SKM-1 (cell line): ENCODE data around the gene MYCN.
"Not testable (repeated sequence)": the region's sequence is repeated elsewhere in the genome, so short reads cannot be mapped to it uniquely, and the experiment has no call there.

Experiments
- DNase-seq: peaks from one replicate; lab custom pipeline; 2025; ENCODE audit not compliant: unreplicated experiment; lab: John Stamatoyannopoulos, UW

Gene MYCN

DNA sequence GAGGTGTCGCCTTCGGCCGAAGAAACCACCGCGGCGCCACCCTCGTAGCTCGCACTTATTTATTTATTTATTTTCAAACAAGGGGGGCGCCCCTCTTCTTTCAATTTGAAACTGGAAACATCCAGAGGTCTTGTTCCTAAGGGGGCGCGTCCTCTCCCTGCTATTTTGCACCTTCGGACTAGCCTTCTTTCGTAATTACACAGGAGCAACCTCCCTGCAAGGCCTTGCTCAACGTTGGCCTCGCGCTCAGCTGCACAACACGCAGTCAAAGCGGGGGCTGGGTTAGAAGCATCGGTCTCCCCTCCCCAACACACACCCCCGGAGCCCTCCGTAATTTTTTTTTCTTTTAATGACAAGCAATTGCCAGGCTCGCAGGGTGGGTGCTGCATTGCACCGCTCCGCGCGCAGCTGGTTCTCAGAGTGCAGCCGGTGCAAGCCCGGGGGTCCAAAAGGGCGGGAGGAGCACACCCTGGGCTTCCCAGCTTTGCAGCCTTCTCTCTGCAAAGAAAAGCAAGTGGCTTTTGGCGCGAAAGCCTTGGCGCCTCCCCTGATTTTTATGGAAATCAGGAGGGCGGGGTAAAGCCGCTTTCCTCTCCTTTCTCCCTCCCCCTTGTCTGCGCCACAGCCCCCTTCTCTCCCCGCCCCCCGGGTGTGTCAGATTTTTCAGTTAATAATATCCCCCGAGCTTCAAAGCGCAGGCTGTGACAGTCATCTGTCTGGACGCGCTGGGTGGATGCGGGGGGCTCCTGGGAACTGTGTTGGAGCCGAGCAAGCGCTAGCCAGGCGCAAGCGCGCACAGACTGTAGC, at the start of gene MYCN:
TSS of gene MYCN (plus strand) at position 697 of the 807 bp plus-strand sequence. CDS start 1,515 bp downstream, outside the sequence.
- peak; percentile 46 for DNase-seq

DNA sequence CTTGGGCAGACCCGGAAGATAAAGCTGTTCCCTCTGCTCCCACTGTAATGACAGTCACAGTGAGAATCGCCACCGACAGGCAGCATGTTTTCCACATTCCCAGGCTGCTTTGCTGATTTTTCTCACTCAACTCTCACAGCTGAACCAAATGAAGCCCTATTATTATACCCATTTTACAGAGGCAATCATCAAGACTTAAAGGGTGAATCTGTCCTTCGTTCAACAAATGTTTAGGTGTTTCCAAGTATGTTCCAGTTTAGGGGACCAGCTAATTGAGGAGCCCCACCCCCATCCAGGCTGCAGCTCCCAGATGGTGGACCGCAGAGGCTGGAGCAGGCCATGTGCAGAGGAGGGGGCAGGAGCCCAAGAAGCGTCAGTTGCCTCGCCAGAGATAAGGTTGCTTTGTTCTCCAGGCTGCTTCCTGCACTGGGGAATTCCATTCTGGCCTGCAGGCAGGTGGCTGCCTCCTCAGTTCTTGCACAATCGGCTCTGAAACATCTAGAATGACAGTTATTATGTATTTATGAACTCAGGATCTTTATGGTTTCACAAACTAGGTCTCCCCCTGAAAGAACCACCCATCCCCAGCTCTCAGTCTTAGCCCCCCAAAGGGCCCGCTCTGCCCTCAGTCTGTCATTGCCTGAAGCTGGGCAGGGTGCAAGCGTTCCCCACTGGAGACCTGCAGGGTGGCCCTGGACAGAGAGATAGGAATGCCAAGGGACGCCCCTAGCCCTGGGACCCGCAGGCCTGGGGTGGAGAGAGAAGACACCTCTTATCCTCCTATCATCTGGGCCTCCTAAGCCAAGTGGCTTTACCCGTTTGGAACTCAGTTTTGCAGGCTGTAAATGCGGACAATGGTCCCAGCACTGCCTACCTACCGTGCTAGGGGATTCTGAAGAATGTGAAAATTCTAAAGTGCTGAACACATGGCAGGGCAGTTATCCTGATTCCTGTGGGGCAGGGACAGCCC, 49.1 kb upstream of the MYCN start:
- DNase-seq: no peak

DNA sequence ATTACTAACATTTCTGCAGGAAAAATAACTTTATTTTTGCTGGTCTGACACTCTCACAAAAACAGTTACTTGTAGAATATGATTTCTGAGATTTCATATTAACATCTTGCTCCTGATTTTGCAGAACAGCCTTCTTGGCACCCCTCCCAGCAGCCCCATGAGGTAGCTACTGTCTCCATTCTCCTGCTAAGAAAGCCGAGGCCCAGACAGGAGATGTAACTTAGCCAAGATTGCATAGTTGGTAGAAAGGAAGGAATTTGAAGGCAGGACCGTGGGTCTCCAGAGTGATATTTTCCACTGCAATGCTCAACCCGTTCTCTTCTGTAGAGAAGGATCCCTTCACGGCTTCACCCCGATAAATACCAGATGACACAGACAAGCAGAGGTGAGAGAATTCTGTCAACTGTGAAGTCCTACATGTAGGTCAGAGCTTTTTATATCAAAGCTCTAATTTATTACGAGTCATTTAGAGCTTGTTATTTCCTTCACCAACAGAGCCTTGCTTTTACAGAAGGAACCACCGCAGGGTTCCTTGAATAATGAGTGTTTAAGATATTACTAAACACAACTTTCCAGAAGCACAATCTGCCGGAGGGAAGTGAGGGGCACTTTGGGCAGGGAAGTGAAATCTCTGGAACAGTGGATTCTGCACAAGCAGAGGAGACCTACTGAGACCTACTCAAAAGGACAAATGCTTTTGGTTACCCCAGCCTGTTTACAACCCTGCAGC, 48.0 kb upstream of the MYCN start:
- no peak for DNase-seq

DNA sequence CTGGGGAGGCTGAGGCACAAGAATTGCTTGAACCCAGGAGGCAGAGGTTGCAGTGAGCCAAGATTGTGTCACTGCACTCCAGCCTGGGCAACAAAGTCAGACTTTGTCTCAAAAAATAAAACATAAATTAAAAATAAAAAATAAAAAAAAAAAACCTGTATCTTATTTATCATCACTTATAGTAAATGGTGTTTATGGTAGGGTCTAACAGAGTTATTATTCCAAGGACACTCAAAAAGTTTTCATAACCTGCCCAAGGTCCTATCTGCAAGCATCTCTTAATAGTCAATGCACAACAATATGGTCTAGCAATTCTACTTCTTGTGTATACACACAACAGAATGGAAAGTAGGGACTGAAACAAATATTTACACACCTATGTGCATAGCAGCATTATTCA, 47.3 kb upstream of the MYCN start:
- DNase-seq: no peak

DNA sequence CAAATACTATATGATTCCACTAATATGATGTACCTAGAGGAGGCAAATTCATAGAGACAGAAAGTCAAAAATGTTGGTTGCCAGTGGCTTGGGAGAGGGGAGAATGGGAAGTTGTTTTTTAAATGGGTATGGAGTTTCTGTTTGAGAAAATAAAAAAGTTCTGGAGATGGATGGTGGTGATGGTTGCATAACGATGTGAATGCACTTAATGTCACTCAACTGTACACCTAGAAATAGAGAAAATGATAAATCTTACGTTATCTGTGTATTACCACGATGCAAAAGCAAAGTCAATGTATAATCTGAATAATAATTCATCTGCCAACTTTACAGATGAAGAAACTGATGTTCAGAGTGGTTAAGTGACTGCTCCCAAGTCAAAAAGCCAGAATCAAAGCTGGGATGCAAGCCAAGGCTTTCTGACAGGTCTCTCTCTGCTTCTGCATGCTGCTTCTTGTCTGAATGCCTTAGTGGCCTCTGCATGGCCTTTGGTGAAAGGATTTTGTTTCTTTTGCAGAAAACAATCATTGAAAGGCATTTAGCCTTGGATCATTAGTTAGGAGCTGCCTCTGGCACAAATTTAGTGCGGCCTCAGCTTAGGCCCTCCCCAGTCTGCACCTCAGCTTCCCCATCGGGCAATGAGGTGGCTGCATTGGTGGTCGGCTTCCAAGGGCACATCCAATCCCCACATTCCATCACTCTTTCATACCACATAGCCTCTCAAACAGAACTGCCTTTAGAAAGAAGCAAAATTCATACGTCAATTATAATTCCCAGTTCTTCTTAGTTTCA, 46.5 kb upstream of the MYCN start:
- no peak for DNase-seq

DNA sequence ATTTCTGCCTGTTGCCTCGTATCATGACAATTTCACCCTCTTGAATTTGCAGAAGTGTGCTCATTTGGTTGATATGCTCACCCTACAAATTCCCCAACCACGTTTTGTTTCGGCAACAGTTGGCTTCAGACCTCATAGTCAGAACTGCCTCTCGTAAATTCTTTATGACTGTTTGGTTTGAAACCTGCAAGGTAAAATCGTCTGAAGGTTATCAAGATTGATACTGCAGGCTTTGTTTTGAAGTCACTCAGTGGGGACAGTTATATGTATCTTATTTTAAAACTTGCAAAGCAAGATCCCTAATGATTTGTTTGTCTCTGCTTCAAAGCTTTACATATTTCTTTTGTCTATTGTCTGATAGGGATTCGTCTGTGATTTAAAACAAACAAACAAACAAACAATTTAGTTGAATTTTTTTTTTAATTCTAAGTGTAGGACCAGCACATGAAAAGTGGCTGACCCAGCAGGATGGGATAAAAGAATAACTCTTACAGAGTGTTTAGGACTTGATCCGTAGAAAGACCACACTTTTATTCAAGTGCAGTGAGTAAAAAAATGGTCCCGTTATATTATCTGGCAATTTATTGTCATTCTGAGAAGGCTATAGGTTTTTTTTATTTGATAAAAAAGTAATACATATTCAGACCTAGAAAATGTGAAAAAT, 45.7 kb upstream of the MYCN start:
- no peak for DNase-seq

DNA sequence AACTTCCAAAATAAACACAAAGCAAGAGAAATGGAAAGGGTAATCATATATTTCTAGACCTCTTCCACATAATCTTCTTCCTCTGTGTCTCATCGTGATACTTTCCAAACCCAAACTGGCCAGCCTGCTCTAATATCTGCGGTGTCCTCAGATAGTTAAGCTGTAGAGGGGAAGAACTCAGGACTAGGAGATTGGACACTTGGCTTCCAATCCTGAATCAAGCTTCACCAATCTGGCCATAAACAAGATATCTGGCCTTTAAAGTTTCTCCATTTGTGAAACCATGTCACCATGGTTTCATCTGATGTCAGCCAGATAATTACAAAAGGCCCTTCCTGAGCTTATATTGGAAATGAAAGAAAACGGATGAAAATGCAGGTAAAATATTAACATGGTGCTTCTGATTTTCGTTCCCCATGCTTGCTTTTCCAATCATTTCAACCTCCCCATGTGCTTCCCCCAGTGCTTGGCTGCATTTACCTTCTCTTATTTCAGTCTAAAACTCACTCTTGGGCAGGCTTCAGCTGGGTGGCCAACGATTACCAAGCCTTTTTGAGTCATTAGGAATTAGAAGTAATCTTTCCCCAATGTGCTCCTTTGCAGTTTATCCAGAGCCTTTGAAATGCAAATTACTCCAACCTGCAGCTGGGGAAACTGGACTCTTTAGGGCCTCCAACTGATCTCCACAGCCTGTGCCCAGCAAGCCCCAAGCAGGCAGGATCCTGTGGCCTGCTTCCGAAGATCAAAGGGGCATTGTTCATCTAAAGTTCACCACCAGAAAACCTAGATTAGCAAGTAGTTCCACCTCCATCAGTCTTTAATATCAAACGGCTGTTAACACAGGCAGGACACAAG, 44.5 kb upstream of the MYCN start:
- no peak for DNase-seq

DNA sequence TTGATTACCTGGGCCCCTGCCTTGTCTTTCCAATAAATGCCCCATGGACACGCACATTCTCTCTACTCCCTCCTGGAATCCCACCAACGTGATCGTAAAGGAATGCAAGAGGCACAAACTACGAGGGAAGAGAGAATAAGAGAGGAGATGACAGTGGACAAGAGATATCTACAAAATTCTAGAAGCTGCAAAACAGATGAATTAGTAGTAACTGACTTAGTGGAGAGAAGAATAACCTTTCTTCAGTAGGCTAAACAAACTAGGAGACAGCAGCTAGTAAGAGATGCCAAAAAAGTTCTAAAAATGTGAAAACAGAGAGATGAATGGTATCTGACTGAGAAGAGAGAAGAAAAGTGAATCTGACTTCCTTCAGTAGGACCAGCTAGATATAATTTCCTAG, 43.5 kb upstream of the MYCN start:
- no peak for DNase-seq

DNA sequence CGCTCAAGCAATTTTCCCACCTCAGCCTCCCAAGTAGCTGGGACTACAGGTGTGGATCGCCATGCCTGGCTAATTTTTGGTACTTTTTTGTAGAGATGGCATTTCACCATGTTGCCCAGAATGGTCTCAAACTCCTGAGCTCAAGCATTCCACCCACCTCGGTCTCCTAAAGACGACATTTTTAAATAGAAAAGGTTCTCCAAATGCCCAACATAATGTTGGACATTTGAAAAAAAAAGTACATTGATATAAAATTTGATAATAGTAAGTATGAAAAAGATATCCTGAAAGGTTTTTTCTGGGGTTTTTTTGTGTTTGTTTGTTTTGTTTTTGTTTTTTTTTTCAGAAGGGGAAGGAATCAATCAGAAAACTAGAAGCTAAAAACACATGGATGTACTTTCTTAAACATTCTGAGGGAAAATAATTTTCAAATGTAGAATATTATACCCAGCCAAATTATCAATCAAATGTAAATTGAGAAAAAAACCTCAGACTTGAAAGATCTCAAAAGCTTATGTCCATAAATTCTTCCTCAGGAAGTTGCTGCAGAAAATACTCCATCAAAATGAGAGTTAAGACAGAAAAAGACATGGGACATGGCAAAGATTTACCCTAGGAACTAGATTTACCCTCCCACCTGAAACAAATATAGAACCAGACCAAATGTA, 42.8 kb upstream of the MYCN start:
- DNase-seq: no peak

DNA sequence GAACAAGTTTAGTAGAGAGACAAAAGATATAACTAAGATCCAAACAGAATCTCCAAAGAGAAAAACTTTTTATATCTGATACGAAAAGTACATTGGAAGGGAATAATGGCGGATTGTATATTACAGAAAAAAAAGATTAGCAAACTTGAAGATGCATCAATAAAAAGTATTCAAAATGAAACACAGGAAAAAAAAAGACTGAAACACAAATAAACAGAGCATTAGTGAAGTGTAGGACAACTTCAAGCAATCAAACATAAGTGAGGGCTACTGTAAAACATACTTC, 41.1 kb upstream of the MYCN start:
- no peak for DNase-seq

DNA sequence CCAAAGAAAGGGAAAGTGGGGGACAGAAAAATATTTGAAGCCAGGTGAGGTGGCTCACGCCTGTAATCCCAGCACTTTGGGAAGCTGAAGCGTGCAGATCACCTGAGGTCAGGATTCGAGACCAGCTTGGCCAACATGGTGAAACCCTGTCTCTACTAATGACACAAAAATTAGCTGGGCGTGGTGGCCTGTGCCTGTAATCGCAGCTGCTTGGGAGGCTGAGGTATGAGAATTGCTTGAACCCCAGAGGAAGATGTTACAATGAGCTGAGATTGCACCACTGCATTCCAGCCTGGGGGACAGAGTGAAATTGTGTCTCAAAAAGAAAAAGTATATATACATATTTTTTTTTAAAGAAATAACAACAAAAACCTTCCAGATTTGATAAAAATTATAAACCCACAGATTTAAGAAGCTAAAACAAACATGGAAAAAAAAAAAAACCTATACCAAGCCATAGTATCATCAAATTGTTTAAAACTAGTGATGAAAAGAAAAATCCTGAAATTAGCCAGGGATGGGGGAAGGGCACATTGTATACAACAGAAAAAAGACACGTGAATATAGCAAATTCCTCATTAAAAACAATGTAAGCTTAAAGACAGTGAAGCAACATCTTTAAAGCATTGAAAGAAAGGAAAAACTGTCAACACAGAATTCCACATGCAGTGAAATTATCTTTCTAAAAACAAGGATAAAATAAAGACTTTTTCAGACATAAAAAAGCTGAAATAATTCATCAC, 40.4 kb upstream of the MYCN start:
- no peak for DNase-seq

DNA sequence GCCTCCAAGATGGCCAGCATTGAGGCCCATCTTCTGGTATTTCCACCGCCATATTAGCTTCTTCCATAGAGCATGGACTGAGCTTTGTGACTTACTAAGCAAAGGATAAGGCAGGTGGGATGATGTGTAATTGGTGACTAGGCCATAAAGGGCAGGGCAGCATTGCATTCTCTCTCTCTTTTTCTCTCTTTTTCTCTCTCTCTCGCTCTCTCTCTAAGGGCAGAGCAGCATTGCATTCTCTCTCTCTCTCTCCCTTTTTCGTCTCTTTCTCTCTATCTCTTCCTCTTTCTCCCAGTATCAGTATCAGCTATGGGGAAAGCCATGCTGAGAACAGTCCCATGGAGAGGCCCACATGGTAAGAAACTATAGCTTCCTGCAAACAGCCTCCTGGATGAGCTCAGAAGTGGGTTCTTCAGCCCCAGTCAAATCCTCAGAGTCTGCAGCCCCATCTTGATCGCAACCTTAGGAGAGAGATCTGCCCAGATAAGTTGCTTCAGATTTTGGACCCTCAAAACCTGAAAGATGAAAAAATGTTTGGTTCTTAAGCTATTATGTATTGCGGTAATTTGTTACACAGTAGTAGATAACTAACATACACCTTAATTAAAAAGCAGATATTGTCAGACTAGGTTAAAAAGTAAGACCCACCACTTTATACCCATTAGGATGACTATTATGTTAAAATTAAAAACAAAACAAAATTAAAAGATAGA, 39.1 kb upstream of the MYCN start:
- no peak for DNase-seq

DNA sequence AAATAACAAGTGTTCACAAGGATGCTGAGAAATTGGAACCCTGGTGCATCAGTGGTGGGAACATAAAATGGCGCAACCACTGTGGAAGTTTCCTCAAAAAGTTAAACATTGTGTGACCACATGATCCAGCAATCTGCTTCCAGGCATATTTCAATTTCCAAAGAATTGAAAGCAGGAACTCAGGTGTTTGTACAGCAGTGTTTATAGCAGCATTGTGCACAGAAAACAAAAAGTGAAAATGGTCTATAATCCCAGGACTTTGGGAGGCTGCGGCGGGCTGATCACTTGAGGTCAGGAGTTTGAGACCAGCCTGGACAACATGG, 38.6 kb upstream of the MYCN start:
- DNase-seq: no peak

DNA sequence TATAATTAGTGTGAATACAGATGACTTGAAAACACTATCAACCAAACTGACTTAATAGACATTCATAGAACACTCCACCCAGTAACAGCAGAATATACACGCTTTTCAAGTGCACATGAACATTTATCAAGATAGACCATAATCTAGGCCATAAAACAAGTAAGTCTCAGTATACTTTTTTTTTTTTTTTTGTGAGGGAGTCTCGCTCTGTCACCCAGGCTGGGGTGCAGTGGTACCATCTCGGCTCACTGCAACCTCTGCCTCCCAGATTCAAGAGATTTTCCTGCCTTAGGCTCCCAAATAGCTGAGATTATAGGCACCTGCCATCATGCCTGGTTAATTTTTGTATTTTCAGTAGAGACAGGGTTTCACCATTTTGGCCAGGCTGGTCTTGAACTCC, 36.4 kb upstream of the MYCN start:
- not testable (repeated sequence) for DNase-seq

DNA sequence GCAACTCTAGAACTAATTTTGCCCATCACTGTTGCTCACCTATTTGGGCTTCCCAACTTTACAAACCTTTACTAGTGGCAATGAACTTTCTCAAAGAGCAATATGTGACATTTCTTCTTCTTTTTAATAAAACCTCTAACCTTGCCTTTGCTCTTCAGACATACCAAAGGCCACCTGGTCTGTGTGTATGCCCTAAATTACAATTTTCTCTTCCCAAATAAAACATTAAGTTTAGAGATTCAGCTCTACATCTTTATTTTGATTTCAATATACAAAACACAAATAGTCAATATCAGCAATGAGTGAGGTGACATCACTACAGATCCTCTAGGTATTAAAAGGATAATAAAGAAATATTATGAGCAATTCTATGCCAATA, 35.1 kb upstream of the MYCN start:
- DNase-seq: no peak

DNA sequence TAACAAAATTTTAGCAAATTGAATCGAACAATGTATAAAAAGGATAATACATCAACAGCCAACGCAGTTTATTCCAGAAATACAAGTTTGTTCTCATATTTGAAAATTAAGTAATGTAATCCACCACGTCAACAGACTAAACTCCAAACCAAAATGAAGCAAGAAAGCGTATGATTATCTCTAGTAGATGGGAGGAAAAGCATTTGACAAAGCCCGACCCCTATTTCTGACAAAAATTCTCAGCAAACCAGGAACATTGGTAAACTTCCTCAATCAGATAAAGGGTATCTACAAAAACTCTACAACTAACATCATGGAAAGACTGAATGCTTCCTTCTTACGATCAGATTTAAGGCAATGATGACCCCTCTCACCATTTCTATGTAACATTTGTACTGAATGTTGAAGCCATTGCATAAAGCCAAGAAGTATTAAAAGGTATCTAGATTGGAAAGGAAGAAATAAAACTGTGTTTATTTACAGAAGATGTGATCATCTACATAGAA, 34.3 kb upstream of the MYCN start:
- no peak for DNase-seq

DNA sequence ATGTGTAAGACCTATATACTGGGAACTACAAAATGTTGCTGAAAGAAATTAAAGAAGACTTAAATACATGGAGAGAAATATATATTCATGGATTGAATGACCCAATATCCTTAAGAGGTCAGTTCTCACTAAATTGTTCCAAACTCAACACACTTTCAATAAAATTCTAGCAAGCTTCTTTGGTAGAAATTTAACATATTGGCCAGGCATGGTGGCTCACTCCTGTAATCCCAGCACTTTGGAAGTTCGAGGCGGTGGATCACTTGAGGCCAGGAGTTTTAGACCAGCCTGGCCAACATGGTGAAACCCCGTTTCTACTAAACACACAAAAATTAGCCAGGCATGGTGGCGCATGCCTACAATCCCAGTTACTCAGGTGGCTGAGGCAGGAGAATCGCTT, 33.6 kb upstream of the MYCN start:
- no peak for DNase-seq
